GM12801 (cell line): ENCODE measurements around the gene DIAPH2.

Source experiments
- TF ChIP-seq, protein P1 (sequence below): IDR thresholded peaks from one replicate; pipeline ENCODE4 v1.5.1; 2011; ENCODE audit warnings: control low read depth; ENCODE audit not compliant: insufficient read length; ENCODE audit errors: extremely low read depth

The DIAPH2 gene

DNA sequence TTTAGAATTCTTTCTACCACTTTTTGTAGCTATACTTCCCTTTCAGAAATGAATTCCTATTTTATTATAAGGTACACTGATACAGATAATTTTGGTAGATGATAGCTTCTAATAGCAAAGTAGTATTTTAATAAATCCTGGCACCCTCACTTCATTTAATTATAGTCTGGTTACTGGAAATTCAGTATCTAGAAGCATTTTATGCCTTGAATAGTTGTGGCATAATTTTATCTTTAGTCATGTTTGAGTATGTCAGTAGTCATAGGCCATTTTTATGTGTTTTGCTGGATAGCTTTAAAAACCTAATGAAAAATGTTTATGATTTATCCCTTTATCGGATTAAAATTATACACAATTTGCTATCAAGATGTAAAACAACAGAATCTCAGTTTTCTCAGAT lies 92.3 kb downstream of the DIAPH2 start:
- TF ChIP-seq, protein P1, sequence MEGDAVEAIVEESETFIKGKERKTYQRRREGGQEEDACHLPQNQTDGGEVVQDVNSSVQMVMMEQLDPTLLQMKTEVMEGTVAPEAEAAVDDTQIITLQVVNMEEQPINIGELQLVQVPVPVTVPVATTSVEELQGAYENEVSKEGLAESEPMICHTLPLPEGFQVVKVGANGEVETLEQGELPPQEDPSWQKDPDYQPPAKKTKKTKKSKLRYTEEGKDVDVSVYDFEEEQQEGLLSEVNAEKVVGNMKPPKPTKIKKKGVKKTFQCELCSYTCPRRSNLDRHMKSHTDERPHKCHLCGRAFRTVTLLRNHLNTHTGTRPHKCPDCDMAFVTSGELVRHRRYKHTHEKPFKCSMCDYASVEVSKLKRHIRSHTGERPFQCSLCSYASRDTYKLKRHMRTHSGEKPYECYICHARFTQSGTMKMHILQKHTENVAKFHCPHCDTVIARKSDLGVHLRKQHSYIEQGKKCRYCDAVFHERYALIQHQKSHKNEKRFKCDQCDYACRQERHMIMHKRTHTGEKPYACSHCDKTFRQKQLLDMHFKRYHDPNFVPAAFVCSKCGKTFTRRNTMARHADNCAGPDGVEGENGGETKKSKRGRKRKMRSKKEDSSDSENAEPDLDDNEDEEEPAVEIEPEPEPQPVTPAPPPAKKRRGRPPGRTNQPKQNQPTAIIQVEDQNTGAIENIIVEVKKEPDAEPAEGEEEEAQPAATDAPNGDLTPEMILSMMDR = no peak

DNA sequence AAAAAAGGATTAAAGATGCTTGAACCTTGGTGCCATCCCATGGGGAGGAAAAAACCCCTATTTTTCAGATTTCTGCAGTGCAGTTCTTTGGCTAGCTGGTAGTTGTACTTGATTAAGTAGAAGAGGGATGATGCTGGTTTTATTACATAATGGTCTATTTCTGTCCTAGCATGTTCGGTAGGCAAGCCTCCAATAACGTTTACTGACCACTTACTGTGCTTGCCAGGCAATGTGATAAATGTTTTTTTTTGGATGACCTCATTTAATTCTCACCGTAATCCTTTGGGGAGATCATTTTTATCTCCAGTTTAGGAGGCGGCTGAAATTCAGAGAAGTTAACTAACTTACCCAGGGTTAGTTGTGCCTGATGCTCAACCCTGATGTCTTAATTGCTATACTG lies 106.9 kb downstream of the DIAPH2 start:
- TF ChIP-seq, protein P1 = no peak

DNA sequence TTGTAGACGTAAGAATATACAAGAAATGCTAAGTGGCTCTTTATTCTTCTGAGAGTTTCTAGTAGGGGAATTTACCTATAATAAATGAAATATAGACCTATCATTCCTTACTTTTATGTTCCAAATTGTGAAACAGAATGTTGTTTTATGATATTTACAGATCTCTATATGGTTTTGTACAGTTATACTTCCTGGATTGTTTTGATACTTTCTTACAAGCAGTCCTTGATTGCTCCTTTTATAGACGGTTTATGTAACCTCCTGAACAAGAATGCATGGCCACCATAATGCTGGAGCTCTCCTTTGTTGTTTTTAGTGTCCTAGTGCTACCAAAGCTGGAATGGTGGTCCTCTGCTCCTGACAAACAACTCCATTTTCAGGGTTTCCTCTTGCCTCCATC lies 107.4 kb downstream of the DIAPH2 start:
- TF ChIP-seq, protein P1 = no peak

DNA sequence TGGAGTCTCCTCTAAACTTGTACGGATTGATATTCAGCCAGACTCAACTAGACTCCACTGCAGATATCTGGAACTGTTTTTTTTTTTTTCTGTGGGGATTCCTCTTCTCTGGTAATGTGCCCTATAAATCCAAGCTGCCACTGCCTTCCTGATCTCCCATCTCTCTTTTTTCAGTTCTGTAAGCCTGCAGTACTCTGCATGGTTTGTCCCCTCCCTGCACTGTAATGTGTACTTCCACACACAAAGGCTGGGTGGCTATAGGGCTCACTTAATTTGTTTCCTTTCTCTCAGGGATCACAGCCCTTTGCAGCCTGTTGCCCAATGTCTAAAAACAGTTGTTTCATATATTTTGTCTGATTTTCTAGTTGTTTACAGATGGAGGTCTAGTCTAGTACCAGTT lies 114.3 kb downstream of the DIAPH2 start:
- TF ChIP-seq, protein P1 = no peak

DNA sequence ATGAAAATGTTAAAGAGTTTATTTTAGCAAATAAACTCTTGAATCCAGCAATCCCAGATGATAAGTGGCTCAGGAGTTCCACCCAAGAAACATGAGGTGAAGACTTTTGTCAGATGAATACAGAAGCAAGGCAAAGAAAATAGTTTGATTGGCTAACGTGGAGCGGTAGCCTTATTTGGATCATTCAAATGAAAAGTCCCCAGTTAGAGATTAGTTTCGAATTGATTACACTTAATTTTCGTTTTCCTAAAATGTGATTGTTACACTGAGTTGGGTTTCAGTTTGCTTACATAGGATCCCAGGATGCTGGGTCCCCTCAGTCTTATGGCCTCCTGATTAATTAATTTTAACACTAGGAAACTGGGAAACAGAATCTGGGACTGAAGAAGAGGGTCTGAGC lies 122.7 kb downstream of the DIAPH2 start:
- TF ChIP-seq, protein P1 = no peak

DNA sequence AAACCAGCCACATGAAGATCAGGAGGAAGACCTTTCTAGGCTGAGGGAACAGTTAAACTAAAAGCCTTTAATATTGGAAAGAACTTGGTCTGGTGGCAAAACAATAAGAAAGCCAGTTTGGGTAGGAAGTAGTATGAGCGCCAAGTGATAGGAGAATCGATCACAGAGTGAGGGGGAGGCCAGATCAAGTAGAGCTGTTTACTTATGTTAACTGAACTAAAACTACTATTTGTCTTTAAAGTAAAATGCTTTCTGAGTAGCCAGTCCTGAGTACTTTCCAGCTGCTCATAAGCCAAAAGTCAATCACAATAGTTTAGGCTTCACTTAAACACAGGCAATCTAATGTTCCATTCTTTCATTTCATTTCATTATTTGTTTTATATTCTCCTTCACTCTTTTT lies 136.3 kb downstream of the DIAPH2 start:
- TF ChIP-seq, protein P1 = no peak

DNA sequence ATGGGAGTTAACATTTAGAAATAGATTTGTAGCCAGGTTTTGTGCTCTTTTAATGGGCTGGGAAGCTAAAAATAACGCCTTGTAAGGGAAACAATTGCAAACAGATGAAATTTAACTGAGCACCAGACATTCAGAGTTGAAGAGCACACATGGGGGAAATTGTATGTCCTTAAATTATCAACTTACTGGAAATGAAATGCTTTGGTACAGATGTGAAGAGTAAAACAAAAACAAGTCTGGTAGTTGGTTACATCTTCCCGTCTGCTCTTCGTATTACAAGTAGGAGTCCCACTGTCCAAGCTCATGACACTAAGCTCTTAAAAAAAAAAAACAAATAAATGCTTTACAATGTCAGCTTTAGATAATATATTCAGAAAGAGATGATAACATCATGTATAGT lies 139.5 kb downstream of the DIAPH2 start:
- TF ChIP-seq, protein P1 = no peak

DNA sequence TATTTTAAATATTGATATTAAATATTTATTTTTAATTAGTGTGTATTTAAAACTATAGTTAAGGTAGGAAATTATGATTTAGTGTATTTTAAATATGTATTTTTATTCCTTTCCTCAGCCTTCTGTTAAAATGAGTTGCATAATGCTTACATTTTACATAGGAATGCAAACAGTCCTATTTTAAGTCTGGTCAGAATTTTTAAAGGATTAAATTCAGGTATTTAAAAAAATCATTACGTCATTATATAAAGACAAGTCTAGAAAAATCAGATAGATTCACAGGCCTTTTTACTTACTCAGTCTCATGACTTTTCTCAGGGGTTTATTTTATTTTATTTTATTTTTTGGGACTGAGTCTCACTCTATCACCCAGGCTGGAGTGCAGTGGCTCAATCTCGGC lies 148.7 kb downstream of the DIAPH2 start:
- TF ChIP-seq, protein P1 = no peak
